HepG2 (cell line): ENCODE data around the gene MIB2. TPM values are rescaled to one million over a fixed set of nuclear protein-coding genes. Genes with fewer than 3 reads are reported as not detected.

Experiments used
- ATF7 ChIP-seq, 2 experiments: fragments of 450-650 bp in 1 of 2; sonication (generic) in 1 of 2; formaldehyde crosslinking in 1 of 2; IDR thresholded peaks; 2 replicates each; pipeline versions ENCODE4 v1.4.0 to v1.6.1; 2016 to 2020; ENCODE audit warnings: antibody characterized with exemption in 1 of 2, mild to moderate bottlenecking in 1 of 2, missing genetic modification reagents in 1 of 2
- ELF4 ChIP-seq: sonication (generic); formaldehyde crosslinking; IDR thresholded peaks from 2 replicates; pipeline ENCODE4 v1.5.0; 2020; ENCODE audit warnings: missing genetic modification reagents, mild to moderate bottlenecking, moderate library complexity, borderline replicate concordance
- HDAC1 ChIP-seq: sonication (generic); formaldehyde crosslinking; IDR thresholded peaks from 2 replicates; pipeline ENCODE4 v1.5.1; 2020; ENCODE audit warnings: mild to moderate bottlenecking, missing genetic modification reagents
- MAFK ChIP-seq, 2 experiments: IDR thresholded peaks in 1 of 2; conservative IDR thresholded peaks in 1 of 2; 2 replicates each; pipeline ENCODE4 v1.6.1; 2011; ENCODE audit warnings: improper control_type of control experiment in 2 of 2, low read length in 2 of 2
- MIXL1 ChIP-seq: IDR thresholded peaks from 2 replicates; pipeline ENCODE4 v1.6.1; 2016
- NCOA1 ChIP-seq: sonication (generic); formaldehyde crosslinking; IDR thresholded peaks from 2 replicates; pipeline ENCODE4 v1.9.0; 2021; ENCODE audit warnings: missing genetic modification reagents
- PATZ1 ChIP-seq: sonication (generic); formaldehyde crosslinking; IDR thresholded peaks from 2 replicates; pipeline ENCODE4 v1.4.0; 2020; ENCODE audit warnings: missing genetic modification reagents
- PHB2 ChIP-seq: fragments of 450-650 bp; IDR thresholded peaks from 2 replicates; pipeline ENCODE4 v1.6.1; 2018; ENCODE audit not compliant: partially characterized antibody
- REPIN1 ChIP-seq: sonication (generic); formaldehyde crosslinking; IDR thresholded peaks from 2 replicates; pipeline ENCODE4 v1.8.0; 2022; ENCODE audit warnings: missing genetic modification reagents, low read depth, mild to moderate bottlenecking, borderline replicate concordance
- RFXANK ChIP-seq: IDR thresholded peaks from 2 replicates; pipeline ENCODE4 v1.6.1; 2016
- SP1 ChIP-seq, 2 experiments: fragments of 450-650 bp in 1 of 2; sonication (generic) in 1 of 2; formaldehyde crosslinking in 1 of 2; IDR thresholded peaks; 2 replicates each; pipeline versions ENCODE4 v1.4.0 to v1.6.1; 2016 to 2020; ENCODE audit warnings: missing genetic modification reagents in 1 of 2
- SRSF9 ChIP-seq: fragments of 200-400 bp; formaldehyde crosslinking; IDR thresholded peaks from 2 replicates; pipeline ENCODE4 v1.6.1; 2018; ENCODE audit warnings: borderline replicate concordance, mild to moderate bottlenecking, low read depth, low read length; ENCODE audit not compliant: insufficient read depth, poor library complexity, severe bottlenecking
- STAG1 ChIP-seq: sonication (generic); formaldehyde crosslinking; IDR thresholded peaks from 2 replicates; pipeline ENCODE4 v1.4.0; 2020; ENCODE audit warnings: missing genetic modification reagents
- ZBTB38 ChIP-seq: sonication (generic); formaldehyde crosslinking; IDR thresholded peaks from 2 replicates; pipeline ENCODE4 v1.5.1; 2020; ENCODE audit warnings: mild to moderate bottlenecking, missing genetic modification reagents
- ZBTB7B ChIP-seq: sonication (generic); formaldehyde crosslinking; IDR thresholded peaks from 2 replicates; pipeline ENCODE4 v1.4.0; 2020; ENCODE audit warnings: missing genetic modification reagents
- ZNF138 ChIP-seq: sonication (generic); formaldehyde crosslinking; IDR thresholded peaks from 2 replicates; pipeline ENCODE4 v1.5.0; 2020; ENCODE audit warnings: mild to moderate bottlenecking, low read depth, missing genetic modification reagents
- ZNF274 ChIP-seq: sonication (generic); formaldehyde crosslinking; IDR thresholded peaks from 2 replicates; pipeline ENCODE4 v1.5.1; 2020; ENCODE audit warnings: mild to moderate bottlenecking, missing genetic modification reagents
- ZNF317 ChIP-seq: sonication (generic); formaldehyde crosslinking; IDR thresholded peaks from 2 replicates; pipeline ENCODE4 v1.5.0; 2020; ENCODE audit warnings: mild to moderate bottlenecking, missing genetic modification reagents
- ZNF549 ChIP-seq: sonication (generic); formaldehyde crosslinking; IDR thresholded peaks from 2 replicates; pipeline ENCODE4 v1.5.0; 2020; ENCODE audit warnings: missing genetic modification reagents
- ZNF574 ChIP-seq: sonication (generic); formaldehyde crosslinking; IDR thresholded peaks from 2 replicates; pipeline ENCODE4 v1.4.0; 2020; ENCODE audit warnings: missing genetic modification reagents
- ZNF777 ChIP-seq: sonication (generic); formaldehyde crosslinking; IDR thresholded peaks from 2 replicates; pipeline ENCODE4 v1.4.0; 2020; ENCODE audit warnings: missing genetic modification reagents
- polyA plus RNA-seq, 8 experiments: library from polyadenylated mRNA; depleted of rRNA in 3 of 8; stranded (reverse) in 7 of 8; unstranded in 1 of 8; fragments of >200 nt; fragmentation: Illumina TruSeq in 4 of 8; extraction: Trizol in 4 of 8; gene quantifications; 2 replicates each; pipeline versions ENCODE4 v1.2.1 to v1.2.3, GENCODE V29; 2011 to 2016; ENCODE audit warnings: low read depth in 4 of 8, missing spikeins in 1 of 8, mixed read lengths in 1 of 8; ENCODE audit not compliant: insufficient read depth in 1 of 8
- total RNA-seq, 5 experiments: library from RNA; depleted of rRNA; stranded (reverse); fragments of >200 nt; fragmentation: Illumina TruSeq; extraction: Trizol; gene quantifications; 2 replicates each; pipeline ENCODE4 v1.2.3, GENCODE V29; 2016; ENCODE audit warnings: low read depth in 1 of 5
- TF ChIP-seq, protein P1 (sequence below): sonication (generic); formaldehyde crosslinking; conservative IDR thresholded peaks from 2 replicates; pipeline ENCODE4 v1.8.1; 2023; ENCODE audit warnings: missing genetic modification reagents
- TF ChIP-seq, protein P2 (sequence below): sonication (generic); formaldehyde crosslinking; IDR thresholded peaks from 2 replicates; pipeline ENCODE4 v1.5.0; 2020; ENCODE audit warnings: missing genetic modification reagents

The MIB2 gene
- total and polyA plus RNA-seq, 2 of the 13 experiments (the other 11 are each of a cell fraction or from before 2014, with no cell fraction given) = 19.9 to 30.4 TPM

GRCh38 chr1:1574721-1575537 lies 40.4 kb upstream of the MIB2 start, which contains the start of gene SSU72 (continued):
- peak; percentile 70; the same call in 1 of the 2 replicates for TF ChIP-seq ZNF274
- TF ChIP-seq ZNF138 = no peak
- no peak for TF ChIP-seq SP1 (IDR thresholded peaks at IDR 0.05)
- TF ChIP-seq SP1 (CRISPR knock-in tag; IDR thresholded peaks at IDR 0.05) = peak; percentile 71
- no peak; the same call in 1 of the 2 replicates for TF ChIP-seq PATZ1 (CRISPR knock-in tag)
- no peak for TF ChIP-seq SRSF9
- peak; percentile 86 for TF ChIP-seq ZNF574 (CRISPR knock-in tag)
- TF ChIP-seq STAG1 (CRISPR knock-in tag) = no peak
- TF ChIP-seq ZBTB38 (CRISPR knock-in tag) = peak; percentile 28; the same call in 1 of the 2 replicates
- TF ChIP-seq PHB2 = no peak
- peak; percentile 45; the same call in 1 of the 2 replicates for TF ChIP-seq ZNF777 (CRISPR knock-in tag)
- TF ChIP-seq REPIN1 (CRISPR knock-in tag) = no peak
- TF ChIP-seq MIXL1 = 0 out of 2 replicates have a peak, but pooled peaks have one; percentile 4
- TF ChIP-seq ZNF317 (CRISPR knock-in tag) = peak; percentile 14; the same call in 1 of the 2 replicates
- TF ChIP-seq RFXANK = no peak
- TF ChIP-seq ATF7 (IDR thresholded peaks at IDR 0.05) = no peak
- TF ChIP-seq ATF7 (CRISPR knock-in tag; IDR thresholded peaks at IDR 0.05) = no peak
- TF ChIP-seq ZNF549 (CRISPR knock-in tag) = no peak
- TF ChIP-seq ZBTB7B = no peak
- TF ChIP-seq, protein P1, sequence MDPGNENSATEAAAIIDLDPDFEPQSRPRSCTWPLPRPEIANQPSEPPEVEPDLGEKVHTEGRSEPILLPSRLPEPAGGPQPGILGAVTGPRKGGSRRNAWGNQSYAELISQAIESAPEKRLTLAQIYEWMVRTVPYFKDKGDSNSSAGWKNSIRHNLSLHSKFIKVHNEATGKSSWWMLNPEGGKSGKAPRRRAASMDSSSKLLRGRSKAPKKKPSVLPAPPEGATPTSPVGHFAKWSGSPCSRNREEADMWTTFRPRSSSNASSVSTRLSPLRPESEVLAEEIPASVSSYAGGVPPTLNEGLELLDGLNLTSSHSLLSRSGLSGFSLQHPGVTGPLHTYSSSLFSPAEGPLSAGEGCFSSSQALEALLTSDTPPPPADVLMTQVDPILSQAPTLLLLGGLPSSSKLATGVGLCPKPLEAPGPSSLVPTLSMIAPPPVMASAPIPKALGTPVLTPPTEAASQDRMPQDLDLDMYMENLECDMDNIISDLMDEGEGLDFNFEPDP = no peak
- peak; percentile 86; the same call in 1 of the 2 replicates for TF ChIP-seq HDAC1 (CRISPR knock-in tag)
- TF ChIP-seq MAFK (conservative IDR thresholded peaks at IDR 0.05 in 1 of 2, IDR thresholded peaks at IDR 0.05 in 1 of 2; ENCODE audit: low read length in 2 of 2) = peak in 1 of 2 experiments; percentile 9; a peak in 1 of 4 replicates
- TF ChIP-seq ELF4 (CRISPR knock-in tag) = no peak
- no peak for TF ChIP-seq NCOA1 (CRISPR knock-in tag)
- TF ChIP-seq, protein P2, sequence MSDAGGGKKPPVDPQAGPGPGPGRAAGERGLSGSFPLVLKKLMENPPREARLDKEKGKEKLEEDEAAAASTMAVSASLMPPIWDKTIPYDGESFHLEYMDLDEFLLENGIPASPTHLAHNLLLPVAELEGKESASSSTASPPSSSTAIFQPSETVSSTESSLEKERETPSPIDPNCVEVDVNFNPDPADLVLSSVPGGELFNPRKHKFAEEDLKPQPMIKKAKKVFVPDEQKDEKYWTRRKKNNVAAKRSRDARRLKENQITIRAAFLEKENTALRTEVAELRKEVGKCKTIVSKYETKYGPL (CRISPR knock-in tag) = no peak
